ENCODE results near the gene ST3GAL4. TPM values are rescaled to one million over a fixed set of nuclear protein-coding genes. Genes with fewer than 3 reads are reported as not detected.

Gene ST3GAL4
- polyA plus RNA-seq, 1 of the 3 experiments (the other 2 are of a cell fraction): 32.0 TPM

DNA sequence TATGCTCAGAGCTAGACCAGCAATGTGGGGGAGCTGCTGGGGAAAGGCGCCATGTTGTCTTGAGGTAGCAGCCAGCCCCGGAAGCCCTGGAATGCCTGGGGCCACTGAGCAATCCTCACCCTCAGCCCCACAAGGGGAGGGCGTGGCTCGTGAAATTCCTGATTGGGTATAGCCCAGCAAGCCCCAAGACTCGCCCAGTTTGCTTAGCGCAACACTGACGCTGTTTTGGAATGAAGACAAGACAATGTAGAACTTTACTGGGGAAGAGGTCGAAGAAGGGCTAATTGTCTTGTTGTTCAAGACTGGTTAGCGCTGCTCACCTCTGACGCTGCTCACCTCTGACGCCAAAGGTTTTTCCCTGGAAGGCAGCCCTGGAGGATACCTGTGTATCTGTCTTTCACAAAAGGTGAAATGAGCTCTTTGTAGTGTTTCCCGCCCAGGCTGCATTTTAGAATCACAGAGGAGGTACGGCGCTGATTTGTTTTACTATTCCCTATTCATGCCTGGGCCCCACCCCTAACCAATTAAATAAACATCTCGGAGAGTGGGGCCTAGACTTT lies 47.6 kb downstream of the ST3GAL4 start:
- H3K9me2 ChIP-seq: no peaks in the 10 kb centered on the region
- TF ChIP-seq SMC3 (IDR thresholded peaks at IDR 0.05; ENCODE audit: low read depth, low read length): no peak
- TF ChIP-seq FOXJ3 (CRISPR knock-in tag; IDR thresholded peaks at IDR 0.05): no peak
- no peak for TF ChIP-seq MEF2A (IDR thresholded peaks at IDR 0.05; ENCODE audit: borderline replicate concordance, low read depth)
- TF ChIP-seq EP300 (IDR thresholded peaks at IDR 0.05; ENCODE audit: borderline replicate concordance in 1 of 2, low read depth in 1 of 2, low read length in 1 of 2): no peak
- TF ChIP-seq TAF1 (IDR thresholded peaks at IDR 0.05; ENCODE audit: borderline replicate concordance, low read depth, low read length): no peak
- no peak for TF ChIP-seq RAD21 (IDR thresholded peaks at IDR 0.05; ENCODE audit: low read length)
- no peak for TF ChIP-seq POLR2AphosphoS5 (IDR thresholded peaks at IDR 0.05; ENCODE audit: low read depth, low read length)
- TF ChIP-seq JUND (IDR thresholded peaks at IDR 0.05): no peak
- TF ChIP-seq TCF12 (IDR thresholded peaks at IDR 0.05): no peak
- peaks cover 0 to under 1% of the 10 kb centered on the region in 2 experiments for H3K36me3 ChIP-seq (replicated peaks in 1 of 2; ENCODE audit: control insufficient read depth in 1 of 2, insufficient read depth in 2 of 2, low read length in 1 of 2)
- no peak overlapping the region for H3K9ac ChIP-seq
- no peaks in the 10 kb centered on the region for H3K9me3 ChIP-seq
- H3K4me3 ChIP-seq (ENCODE audit: low read depth in 2 of 2, low read length in 1 of 2): no peak overlapping the region
- ChIA-PET POLR2A (interaction anchor here (0.5 kb wide), 1 partner anchor 48 kb away, joined by 3 read pairs; no protein-coding TSS in a partner anchor), CTCF (interaction anchor here (1.1 kb wide), 1 partner anchor 93 kb away, joined by 5 read pairs; no protein-coding TSS in a partner anchor)
- WGBS (ENCODE audit: low lambda C conversion rate): 92% methylated on average over 13 of the region's 15 CpGs
- no peaks in the 10 kb centered on the region for H3K27me3 ChIP-seq (ENCODE audit: insufficient read depth)
- no peak for DNase-seq
- no peaks in the 10 kb centered on the region for H4K20me1 ChIP-seq (ENCODE audit: insufficient read depth)
- H3K4me1 ChIP-seq (ENCODE audit: control insufficient read depth in 1 of 2, insufficient read depth in 2 of 2, low read depth in 1 of 2, low read length in 1 of 2): peaks cover 0 to 10% of the 10 kb centered on the region in 2 experiments; a peak in 2 of 4 replicates
- H3K4me2 ChIP-seq: no peak overlapping the region
- no peaks in the 10 kb centered on the region for H3K79me2 ChIP-seq (ENCODE audit: insufficient read depth)
- H3F3A ChIP-seq (replicated peaks; ENCODE audit: insufficient read depth): no peaks in the 10 kb centered on the region
- no peak overlapping the region for H2AFZ ChIP-seq (ENCODE audit: low read depth)
- no peak overlapping the region for H3K27ac ChIP-seq (ENCODE audit: low read depth in 2 of 2, low read length in 1 of 2)

DNA sequence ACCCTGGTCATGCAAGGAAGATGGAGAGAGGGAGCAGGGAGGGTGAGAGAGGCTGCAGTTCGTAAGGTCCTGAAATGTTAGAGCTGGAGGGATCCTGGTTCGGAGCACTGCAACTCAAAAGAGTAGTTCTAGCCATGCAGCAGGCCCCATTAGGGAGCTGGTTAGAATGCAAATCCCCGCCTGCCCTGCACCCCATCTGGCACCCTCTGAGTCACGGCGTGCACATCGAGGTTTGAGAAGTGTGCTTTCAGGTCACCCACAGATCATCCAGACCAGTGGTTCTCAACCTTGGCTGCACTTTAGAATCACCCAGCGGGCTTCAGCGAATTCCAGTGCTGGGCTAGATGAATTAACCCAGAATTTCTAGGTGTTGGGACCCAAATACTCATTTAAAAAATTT lies 48.2 kb downstream of the ST3GAL4 start:
- H3K4me3 ChIP-seq (ENCODE audit: low read depth in 2 of 2, low read length in 1 of 2): no peak overlapping the region
- H3F3A ChIP-seq (replicated peaks; ENCODE audit: insufficient read depth): no peaks in the 10 kb centered on the region
- H3K79me2 ChIP-seq (ENCODE audit: insufficient read depth): no peaks in the 10 kb centered on the region
- CTCF ChIA-PET: interaction anchor here (0.6 kb wide), 1 partner anchor 37 kb away, joined by 3 read pairs; no protein-coding TSS in a partner anchor
- no peak for TF ChIP-seq RCOR1 (IDR thresholded peaks at IDR 0.05; ENCODE audit: low read length)
- TF ChIP-seq, protein P1, sequence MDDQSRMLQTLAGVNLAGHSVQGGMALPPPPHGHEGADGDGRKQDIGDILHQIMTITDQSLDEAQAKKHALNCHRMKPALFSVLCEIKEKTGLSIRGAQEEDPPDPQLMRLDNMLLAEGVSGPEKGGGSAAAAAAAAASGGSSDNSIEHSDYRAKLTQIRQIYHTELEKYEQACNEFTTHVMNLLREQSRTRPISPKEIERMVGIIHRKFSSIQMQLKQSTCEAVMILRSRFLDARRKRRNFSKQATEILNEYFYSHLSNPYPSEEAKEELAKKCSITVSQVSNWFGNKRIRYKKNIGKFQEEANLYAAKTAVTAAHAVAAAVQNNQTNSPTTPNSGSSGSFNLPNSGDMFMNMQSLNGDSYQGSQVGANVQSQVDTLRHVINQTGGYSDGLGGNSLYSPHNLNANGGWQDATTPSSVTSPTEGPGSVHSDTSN (IDR thresholded peaks at IDR 0.05): no peak
- no peak for TF ChIP-seq RFX5 (IDR thresholded peaks at IDR 0.05; ENCODE audit: low read length)
- no peak for TF ChIP-seq JUND (IDR thresholded peaks at IDR 0.05)
- TF ChIP-seq RXRA (IDR thresholded peaks at IDR 0.05; ENCODE audit: borderline replicate concordance, low read depth): no peak
- TF ChIP-seq EP300 (IDR thresholded peaks at IDR 0.05; ENCODE audit: borderline replicate concordance in 1 of 2, low read depth in 1 of 2, low read length in 1 of 2): no peak
- TF ChIP-seq, protein P2, sequence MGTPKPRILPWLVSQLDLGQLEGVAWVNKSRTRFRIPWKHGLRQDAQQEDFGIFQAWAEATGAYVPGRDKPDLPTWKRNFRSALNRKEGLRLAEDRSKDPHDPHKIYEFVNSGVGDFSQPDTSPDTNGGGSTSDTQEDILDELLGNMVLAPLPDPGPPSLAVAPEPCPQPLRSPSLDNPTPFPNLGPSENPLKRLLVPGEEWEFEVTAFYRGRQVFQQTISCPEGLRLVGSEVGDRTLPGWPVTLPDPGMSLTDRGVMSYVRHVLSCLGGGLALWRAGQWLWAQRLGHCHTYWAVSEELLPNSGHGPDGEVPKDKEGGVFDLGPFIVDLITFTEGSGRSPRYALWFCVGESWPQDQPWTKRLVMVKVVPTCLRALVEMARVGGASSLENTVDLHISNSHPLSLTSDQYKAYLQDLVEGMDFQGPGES (IDR thresholded peaks at IDR 0.05; ENCODE audit: low read depth, low read length): no peak
- TF ChIP-seq, protein P3, sequence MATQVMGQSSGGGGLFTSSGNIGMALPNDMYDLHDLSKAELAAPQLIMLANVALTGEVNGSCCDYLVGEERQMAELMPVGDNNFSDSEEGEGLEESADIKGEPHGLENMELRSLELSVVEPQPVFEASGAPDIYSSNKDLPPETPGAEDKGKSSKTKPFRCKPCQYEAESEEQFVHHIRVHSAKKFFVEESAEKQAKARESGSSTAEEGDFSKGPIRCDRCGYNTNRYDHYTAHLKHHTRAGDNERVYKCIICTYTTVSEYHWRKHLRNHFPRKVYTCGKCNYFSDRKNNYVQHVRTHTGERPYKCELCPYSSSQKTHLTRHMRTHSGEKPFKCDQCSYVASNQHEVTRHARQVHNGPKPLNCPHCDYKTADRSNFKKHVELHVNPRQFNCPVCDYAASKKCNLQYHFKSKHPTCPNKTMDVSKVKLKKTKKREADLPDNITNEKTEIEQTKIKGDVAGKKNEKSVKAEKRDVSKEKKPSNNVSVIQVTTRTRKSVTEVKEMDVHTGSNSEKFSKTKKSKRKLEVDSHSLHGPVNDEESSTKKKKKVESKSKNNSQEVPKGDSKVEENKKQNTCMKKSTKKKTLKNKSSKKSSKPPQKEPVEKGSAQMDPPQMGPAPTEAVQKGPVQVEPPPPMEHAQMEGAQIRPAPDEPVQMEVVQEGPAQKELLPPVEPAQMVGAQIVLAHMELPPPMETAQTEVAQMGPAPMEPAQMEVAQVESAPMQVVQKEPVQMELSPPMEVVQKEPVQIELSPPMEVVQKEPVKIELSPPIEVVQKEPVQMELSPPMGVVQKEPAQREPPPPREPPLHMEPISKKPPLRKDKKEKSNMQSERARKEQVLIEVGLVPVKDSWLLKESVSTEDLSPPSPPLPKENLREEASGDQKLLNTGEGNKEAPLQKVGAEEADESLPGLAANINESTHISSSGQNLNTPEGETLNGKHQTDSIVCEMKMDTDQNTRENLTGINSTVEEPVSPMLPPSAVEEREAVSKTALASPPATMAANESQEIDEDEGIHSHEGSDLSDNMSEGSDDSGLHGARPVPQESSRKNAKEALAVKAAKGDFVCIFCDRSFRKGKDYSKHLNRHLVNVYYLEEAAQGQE (IDR thresholded peaks at IDR 0.05; ENCODE audit: low read depth, low read length): no peak
- no peak for TF ChIP-seq FOSL2 (IDR thresholded peaks at IDR 0.05; ENCODE audit: borderline replicate concordance, low read depth)
- TF ChIP-seq SMC3 (IDR thresholded peaks at IDR 0.05; ENCODE audit: low read depth, low read length): no peak
- TF ChIP-seq FOXM1 (IDR thresholded peaks at IDR 0.05; ENCODE audit: low read depth): no peak
- no peak for TF ChIP-seq FOXJ3 (CRISPR knock-in tag; IDR thresholded peaks at IDR 0.05)
- no peak for TF ChIP-seq TAF1 (IDR thresholded peaks at IDR 0.05; ENCODE audit: borderline replicate concordance, low read depth, low read length)
- no peak for TF ChIP-seq NRF1 (IDR thresholded peaks at IDR 0.05; ENCODE audit: low read depth, low read length)
- POLR2A ChIA-PET: interaction anchor here (0.5 kb wide), 1 partner anchor 48 kb away, joined by 3 read pairs; no protein-coding TSS in a partner anchor
- no peak overlapping the region for H3K27ac ChIP-seq (ENCODE audit: low read depth in 2 of 2, low read length in 1 of 2)
- H3K9me2 ChIP-seq: no peaks in the 10 kb centered on the region
- no peak overlapping the region for H3K4me2 ChIP-seq
- DNase-seq: no peak
- peaks cover 0 to 10% of the 10 kb centered on the region in 2 experiments; a peak in 2 of 4 replicates for H3K4me1 ChIP-seq (ENCODE audit: control insufficient read depth in 1 of 2, insufficient read depth in 2 of 2, low read depth in 1 of 2, low read length in 1 of 2)
- WGBS (ENCODE audit: low lambda C conversion rate): 93% methylated on average over 8 of the region's 8 CpGs
- no peaks in the 10 kb centered on the region for H3K9me3 ChIP-seq
- H4K20me1 ChIP-seq (ENCODE audit: insufficient read depth): no peaks in the 10 kb centered on the region
- H3K9ac ChIP-seq: no peak overlapping the region
- peaks cover 0 to 4% of the 10 kb centered on the region in 2 experiments for H3K36me3 ChIP-seq (replicated peaks in 1 of 2; ENCODE audit: control insufficient read depth in 1 of 2, insufficient read depth in 2 of 2, low read length in 1 of 2)
- no peaks in the 10 kb centered on the region for H3K27me3 ChIP-seq (ENCODE audit: insufficient read depth)
- H2AFZ ChIP-seq (ENCODE audit: low read depth): no peak overlapping the region
